BLaER1 treated with 17β-estradiol and CSF1 and Interleukin-3, amounts not matched to agents 10 nM and 100 nM (cell line): Measurements from ENCODE around the gene SCD.

Source experiments
- H3K27ac ChIP-seq, 11 experiments: shearing (Covaris generic); formaldehyde crosslinking; 2 replicates each; pipeline ENCODE4 v1.8.1; 2022
- H3K27me3 ChIP-seq, 11 experiments: shearing (Covaris generic); formaldehyde crosslinking; 2 replicates each; pipeline ENCODE4 v1.8.1; 2022
- H3K36me3 ChIP-seq, 11 experiments: shearing (Covaris generic); formaldehyde crosslinking; 2 replicates each; pipeline ENCODE4 v1.8.1; 2022
- H3K4me1 ChIP-seq, 10 experiments: shearing (Covaris generic); formaldehyde crosslinking; 2 replicates each; pipeline ENCODE4 v1.8.1; 2022
- H3K4me2 ChIP-seq, 11 experiments: shearing (Covaris generic); formaldehyde crosslinking; 2 replicates each; pipeline ENCODE4 v1.8.1; 2022
- H3K4me3 ChIP-seq, 10 experiments: shearing (Covaris generic); formaldehyde crosslinking; 2 replicates each; pipeline ENCODE4 v1.8.1; 2022
- H3K9ac ChIP-seq, 11 experiments: shearing (Covaris generic); formaldehyde crosslinking; 2 replicates each; pipeline ENCODE4 v1.8.1; 2022
- H3K9me3 ChIP-seq, 11 experiments: shearing (Covaris generic); formaldehyde crosslinking; replicated peaks in 1 of 11; 2 replicates each; pipeline ENCODE4 v1.8.1; 2022
- H4K20me1 ChIP-seq, 11 experiments: shearing (Covaris generic); formaldehyde crosslinking; 2 replicates each; pipeline ENCODE4 v1.8.1; 2022
- Cebpa-rat ChIP-seq, 11 experiments: shearing (Covaris generic); IDR thresholded peaks; 2 replicates each; pipeline ENCODE4 v1.8.1; 2022

SCD gene

GRCh38 chr10:100318207-100318606 is 28.8 kb upstream of the SCD start:
- H3K36me3 ChIP-seq: no peaks in the 10 kb centered on the region
- H3K4me2 ChIP-seq: no peak overlapping the region
- H4K20me1 ChIP-seq: no peaks in the 10 kb centered on the region
- no peak for TF ChIP-seq Cebpa-rat (IDR thresholded peaks at IDR 0.05)
- no peaks in the 10 kb centered on the region for H3K4me1 ChIP-seq
- H3K4me3 ChIP-seq: no peak overlapping the region
- H3K27me3 ChIP-seq: no peaks in the 10 kb centered on the region
- H3K9me3 ChIP-seq: no peaks in the 10 kb centered on the region
- no peak overlapping the region for H3K27ac ChIP-seq
- no peak overlapping the region for H3K9ac ChIP-seq

- H3K27ac ChIP-seq: no peak overlapping the region
- H3K36me3 ChIP-seq: no peaks in the 10 kb centered on the region
- no peaks in the 10 kb centered on the region for H4K20me1 ChIP-seq
- H3K27me3 ChIP-seq: no peaks in the 10 kb centered on the region
- H3K4me1 ChIP-seq: no peaks in the 10 kb centered on the region
- no peak overlapping the region for H3K4me3 ChIP-seq
- no peaks in the 10 kb centered on the region for H3K9me3 ChIP-seq
- H3K9ac ChIP-seq: no peak overlapping the region
- no peak overlapping the region for H3K4me2 ChIP-seq
- no peak for TF ChIP-seq Cebpa-rat (IDR thresholded peaks at IDR 0.05)
Observed at GRCh38 chr10:100319707-100320402, 27.2 kb upstream of the SCD start.

GRCh38 chr10:100325158-100325557 is 21.9 kb upstream of the SCD start:
- TF ChIP-seq Cebpa-rat (IDR thresholded peaks at IDR 0.05): no peak
- H3K4me2 ChIP-seq: no peak overlapping the region
- H3K27me3 ChIP-seq: no peaks in the 10 kb centered on the region
- no peak overlapping the region for H3K4me3 ChIP-seq
- no peaks in the 10 kb centered on the region for H3K9me3 ChIP-seq
- H3K27ac ChIP-seq: no peak overlapping the region
- no peaks in the 10 kb centered on the region for H3K36me3 ChIP-seq
- H4K20me1 ChIP-seq: no peaks in the 10 kb centered on the region; a peak in 1 of 22 replicates
- H3K4me1 ChIP-seq: peaks cover 9 to 18% (median 11%) of the 10 kb centered on the region in 10 experiments; a peak in 17 of 20 replicates
- no peak overlapping the region for H3K9ac ChIP-seq

- TF ChIP-seq Cebpa-rat (IDR thresholded peaks at IDR 0.05): no peak
- no peaks in the 10 kb centered on the region for H3K36me3 ChIP-seq
- peak overlapping the region in 10 of 11 experiments; percentile 1 to 59 (median 37); a peak in 18 of 22 replicates for H3K4me2 ChIP-seq
- no peak overlapping the region for H3K4me3 ChIP-seq
- H3K9me3 ChIP-seq: no peaks in the 10 kb centered on the region
- H3K27me3 ChIP-seq: no peaks in the 10 kb centered on the region
- H4K20me1 ChIP-seq: no peaks in the 10 kb centered on the region; a peak in 1 of 22 replicates
- no peak overlapping the region for H3K9ac ChIP-seq
- no peak overlapping the region for H3K27ac ChIP-seq
- H3K4me1 ChIP-seq: peaks cover 9 to 18% (median 11%) of the 10 kb centered on the region in 10 experiments; a peak in 17 of 20 replicates
Observed at GRCh38 chr10:100327007-100327717, 19.9 kb upstream of the SCD start.

GRCh38 chr10:100327718-100328009 is 19.4 kb upstream of the SCD start:
- H3K4me3 ChIP-seq: no peak overlapping the region
- H4K20me1 ChIP-seq: no peaks in the 10 kb centered on the region; a peak in 1 of 22 replicates
- no peak overlapping the region for H3K9ac ChIP-seq
- no peaks in the 10 kb centered on the region for H3K36me3 ChIP-seq
- H3K4me1 ChIP-seq: peaks cover 9 to 18% (median 11%) of the 10 kb centered on the region in 10 experiments; a peak in 17 of 20 replicates
- no peaks in the 10 kb centered on the region for H3K27me3 ChIP-seq
- no peak for TF ChIP-seq Cebpa-rat (IDR thresholded peaks at IDR 0.05)
- H3K9me3 ChIP-seq: no peaks in the 10 kb centered on the region
- H3K4me2 ChIP-seq: peak overlapping the region in 5 of 11 experiments; percentile 36 to 59 (median 39); a peak in 8 of 22 replicates
- H3K27ac ChIP-seq: no peak overlapping the region

GRCh38 chr10:100328198-100328597 is 18.8 kb upstream of the SCD start:
- TF ChIP-seq Cebpa-rat (IDR thresholded peaks at IDR 0.05): no peak
- no peak overlapping the region for H3K9ac ChIP-seq
- H3K4me1 ChIP-seq: peaks cover 9 to 18% (median 11%) of the 10 kb centered on the region in 10 experiments; a peak in 17 of 20 replicates
- H3K27ac ChIP-seq: no peak overlapping the region
- H4K20me1 ChIP-seq: no peaks in the 10 kb centered on the region; a peak in 1 of 22 replicates
- H3K4me3 ChIP-seq: no peak overlapping the region
- no peaks in the 10 kb centered on the region for H3K36me3 ChIP-seq
- H3K9me3 ChIP-seq: no peaks in the 10 kb centered on the region
- H3K4me2 ChIP-seq: no peak overlapping the region
- no peaks in the 10 kb centered on the region for H3K27me3 ChIP-seq

- Histone ChIP-seq H3K27ac (no peak within 1 kb of the TSS), H4K20me1 (no peaks in the 10 kb centered on the region; a peak in 1 of 22 replicates), H3K36me3 (no peaks in the 10 kb centered on the region), H3K4me3 (no peak within 1 kb of the TSS), H3K9ac (no peak within 1 kb of the TSS), H3K9me3 (no peaks in the 10 kb centered on the region), H3K4me2 (no peak within 1 kb of the TSS), H3K4me1 (peaks cover 9 to 18% (median 11%) of the 10 kb centered on the region in 10 experiments; a peak in 17 of 20 replicates), H3K27me3 (no peaks in the 10 kb centered on the region)
- no peak for TF ChIP-seq Cebpa-rat (IDR thresholded peaks at IDR 0.05)
Observed at GRCh38 chr10:100330079-100330478, 17.0 kb upstream of the SCD start, which contains the start of gene PKD2L1. PKD2L1 (minus strand) TSS chr10:100330228; CDS start chr10:100330103, 125 bp downstream.

GRCh38 chr10:100333106-100333505 is 13.9 kb upstream of the SCD start:
- no peak overlapping the region for H3K4me3 ChIP-seq
- no peak for TF ChIP-seq Cebpa-rat (IDR thresholded peaks at IDR 0.05)
- no peaks in the 10 kb centered on the region for H3K9me3 ChIP-seq
- H3K9ac ChIP-seq: no peak overlapping the region
- H4K20me1 ChIP-seq: no peaks in the 10 kb centered on the region; a peak in 1 of 22 replicates
- H3K27ac ChIP-seq: no peak overlapping the region
- no peak overlapping the region for H3K4me2 ChIP-seq
- no peaks in the 10 kb centered on the region for H3K27me3 ChIP-seq
- no peaks in the 10 kb centered on the region for H3K36me3 ChIP-seq
- no peaks in the 10 kb centered on the region for H3K4me1 ChIP-seq

GRCh38 chr10:100333661-100334440 is 13.2 kb upstream of the SCD start:
- no peak for TF ChIP-seq Cebpa-rat (IDR thresholded peaks at IDR 0.05)
- no peak overlapping the region for H3K4me3 ChIP-seq
- H3K27ac ChIP-seq: no peak overlapping the region
- no peaks in the 10 kb centered on the region for H3K9me3 ChIP-seq
- no peak overlapping the region for H3K9ac ChIP-seq
- H3K27me3 ChIP-seq: no peaks in the 10 kb centered on the region
- H3K36me3 ChIP-seq: no peaks in the 10 kb centered on the region
- no peak overlapping the region for H3K4me2 ChIP-seq
- peaks cover 4 to 5% (median 4%) of the 10 kb centered on the region in 10 experiments for H3K4me1 ChIP-seq
- H4K20me1 ChIP-seq: no peaks in the 10 kb centered on the region; a peak in 1 of 22 replicates
